Stomach (tissue), 4 donors: Measurements from ENCODE around the gene CHST11.

Source experiments
- CTCF ChIP-seq, 7 experiments: fragments of 450-650 bp in 4 of 7; fragments of 200-600 bp in 3 of 7; sonication (generic) in 3 of 7; IDR thresholded peaks; one replicate each; pipeline ENCODE4 v1.5.1; 2016 to 2019; ENCODE audit warnings: antibody characterized with exemption in 7 of 7, control low read depth in 2 of 7, mild to moderate bottlenecking in 1 of 7
- EP300 ChIP-seq: sonication (generic); formaldehyde crosslinking; IDR thresholded peaks from one replicate; pipeline ENCODE4 v1.6.1; 2017; ENCODE audit warnings: antibody characterized with exemption
- POLR2A ChIP-seq, 4 donors: fragments of 450-650 bp; IDR thresholded peaks; one replicate each; pipeline ENCODE4 v1.6.1; 2016; ENCODE audit warnings: antibody characterized with exemption in 4 of 4, control low read depth in 2 of 4, mild to moderate bottlenecking in 1 of 4, moderate library complexity in 1 of 4
- POLR2AphosphoS5 ChIP-seq, 3 donors: sonication (generic); formaldehyde crosslinking; IDR thresholded peaks; one replicate each; pipeline ENCODE4 v1.6.1; 2016; ENCODE audit warnings: antibody characterized with exemption in 3 of 3

GRCh38 chr12:104503191-104503590 lies 46.4 kb downstream of the CHST11 start:
- TF ChIP-seq CTCF (IDR thresholded peaks at IDR 0.05): no peak
- TF ChIP-seq POLR2AphosphoS5 (IDR thresholded peaks at IDR 0.05): no peak
- no peak for TF ChIP-seq POLR2A (IDR thresholded peaks at IDR 0.05)
- TF ChIP-seq EP300: no peak
